KBM-7 (cell line): Measurements from ENCODE around the gene NXN.
"Not testable (repeated sequence)": the region's sequence is repeated elsewhere in the genome, so short reads cannot be mapped to it uniquely, and the experiment has no call there.

ENCODE experiments used
- DNase-seq: peaks from one replicate; pipeline ENCODE4 v3.0.0-alpha.2; 2015
- in situ Hi-C: fragments of 300-500 bp; cut with MboI; formaldehyde crosslinking; loops from 2 replicates; pipeline ENCODE4 v1.14.3; 2020; ENCODE audit warnings: low sequenced_read_pairs, low pct_unique_long_range_greater_than_20kb, mixed read lengths

NXN gene

DNA sequence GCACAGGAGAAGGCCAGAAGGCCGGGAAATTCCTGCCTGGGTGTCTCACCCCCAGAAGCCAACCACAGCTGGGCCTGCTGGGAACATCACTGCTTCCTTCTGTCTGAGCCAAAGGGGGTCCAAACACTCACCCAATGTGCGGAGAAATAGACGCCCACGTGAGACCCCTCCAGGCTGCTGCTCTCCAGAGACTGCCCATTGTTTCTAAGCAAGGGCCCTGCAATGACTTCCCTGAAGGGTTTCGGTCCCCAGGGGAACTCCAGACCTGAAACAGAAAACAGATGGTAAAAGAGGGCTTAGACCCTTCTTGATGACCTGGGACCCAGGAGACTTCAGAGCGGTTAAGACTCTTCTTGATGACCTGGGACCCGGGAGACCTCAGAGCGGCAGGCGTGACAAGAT is 156.1 kb downstream of the NXN start:
- in situ Hi-C loops = no loop called here
- DNase-seq = no peak

- DNase-seq = no peak
- in situ Hi-C loops = no loop called here
Observed at GRCh38 chr17:819251-819650, 160.3 kb downstream of the NXN start.

DNA sequence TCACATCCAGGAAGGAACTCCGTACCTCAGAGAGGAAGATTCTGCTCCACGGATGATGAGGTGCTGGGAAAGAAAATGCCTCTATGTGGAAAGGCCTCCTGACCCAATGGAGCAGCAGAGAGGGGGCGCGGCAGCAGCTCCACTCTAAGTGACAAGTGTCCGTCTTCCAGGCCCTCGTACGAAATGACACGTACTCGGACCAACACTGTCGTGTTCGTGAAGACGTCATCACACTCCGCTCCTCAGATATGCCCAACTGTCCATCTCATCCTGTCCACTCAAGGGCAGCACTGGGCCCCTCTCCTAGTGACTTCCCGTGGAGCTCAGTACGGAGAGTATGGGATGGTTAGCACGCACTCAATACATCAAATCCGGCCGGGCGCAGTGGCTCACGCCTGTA is 165.2 kb downstream of the NXN start:
- no peak for DNase-seq
- in situ Hi-C loops = no loop called here

GRCh38 chr17:812638-813204 is 166.9 kb downstream of the NXN start:
- in situ Hi-C loops = no loop called here
- DNase-seq = no peak

DNA sequence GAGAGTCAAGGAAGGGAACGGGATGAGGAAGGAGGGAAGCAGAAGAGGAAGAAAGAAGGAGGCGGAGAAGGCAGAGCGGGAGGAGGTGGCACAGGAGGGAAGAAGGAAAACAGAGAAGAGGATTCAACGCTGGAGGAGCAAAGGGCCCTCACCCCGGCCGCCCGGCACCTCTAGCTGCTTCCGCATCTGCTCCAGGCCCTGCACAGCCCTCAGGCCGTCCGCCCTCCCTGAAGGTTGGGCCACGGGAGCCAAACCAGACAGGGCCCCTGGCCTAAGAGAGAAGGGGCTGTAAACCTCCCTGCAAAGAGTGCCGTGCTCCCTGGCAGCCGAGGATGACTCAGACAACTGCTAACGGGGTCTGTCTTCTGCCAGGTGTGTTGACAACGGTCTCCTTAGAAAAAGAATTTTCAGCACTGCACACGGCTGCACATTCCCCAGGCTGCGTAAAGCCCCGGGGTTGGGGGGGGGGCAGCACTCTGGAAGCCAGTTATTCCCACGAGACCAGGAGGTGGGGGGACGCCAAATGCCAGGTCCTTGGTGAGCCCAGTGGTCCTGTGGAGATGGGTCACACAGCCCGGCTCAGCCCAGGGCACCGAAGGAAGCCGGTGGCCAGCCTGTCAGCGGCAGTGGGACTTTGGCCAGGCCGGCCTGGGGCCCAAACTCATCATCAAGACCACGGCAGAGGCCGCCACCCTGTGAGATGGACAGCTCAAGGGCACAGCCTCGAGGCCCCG is 168.4 kb downstream of the NXN start:
- in situ Hi-C loops = no loop called here
- DNase-seq = no peak

DNA sequence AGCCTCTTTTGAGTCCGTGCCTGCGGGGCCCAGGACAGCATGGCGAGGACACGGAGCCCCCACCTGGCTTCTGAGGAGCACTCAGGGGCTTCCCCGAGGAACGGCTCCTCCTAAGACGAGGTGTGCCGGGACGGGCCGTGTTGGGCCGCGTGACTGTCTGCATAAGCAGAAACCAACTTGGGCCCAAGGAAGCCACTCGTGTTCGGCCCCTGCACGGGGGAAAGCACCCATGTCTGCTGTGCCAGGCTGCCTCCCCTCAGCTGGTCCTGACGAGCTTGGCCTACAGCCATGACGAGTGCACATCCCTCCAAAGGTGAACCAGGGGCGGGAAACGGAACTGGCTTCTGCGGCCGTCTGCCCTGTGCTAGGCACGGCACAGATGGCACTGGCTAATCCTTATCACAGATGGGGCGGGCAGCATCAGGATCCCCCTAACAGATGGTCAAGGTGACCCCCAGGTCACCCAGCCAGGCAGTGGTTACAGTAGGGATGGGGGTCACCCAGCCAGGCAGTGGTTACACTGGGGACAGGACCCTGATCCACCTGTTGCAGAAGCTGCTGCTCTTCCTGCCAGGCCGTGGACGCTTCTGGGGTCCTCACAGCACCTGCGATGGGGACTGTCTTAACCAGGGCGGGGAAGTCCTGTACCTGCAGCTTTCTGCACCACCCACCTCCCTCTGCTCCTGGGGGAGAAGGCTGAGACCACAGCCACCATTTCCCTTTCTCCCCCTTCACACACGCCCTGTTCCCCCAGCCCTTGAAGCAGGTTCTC is 171.9 kb downstream of the NXN start:
- DNase-seq = no peak
- in situ Hi-C loops = no loop called here

GRCh38 chr17:806781-807522 is 172.6 kb downstream of the NXN start:
- in situ Hi-C loops = no loop called here
- DNase-seq = no peak

DNA sequence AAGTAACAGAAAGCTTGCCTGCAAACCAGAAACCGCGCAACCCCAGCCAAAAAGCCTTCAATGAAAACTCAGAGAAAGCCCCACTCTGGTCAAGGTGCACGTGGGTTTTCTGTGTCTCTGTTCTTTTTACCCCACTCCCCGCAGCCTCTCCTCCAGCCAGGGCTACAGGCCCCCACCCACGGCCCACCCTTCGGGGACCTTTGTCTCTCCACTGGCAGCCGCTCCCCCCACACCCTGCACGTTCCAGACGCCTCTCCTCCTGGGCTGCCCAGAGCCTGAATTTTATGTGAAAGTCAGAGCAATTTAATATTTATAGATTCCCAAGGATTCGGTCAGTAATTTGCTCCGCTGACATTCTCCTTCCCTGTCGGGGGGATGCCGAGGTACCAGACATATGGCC is 173.2 kb downstream of the NXN start:
- no peak for DNase-seq
- in situ Hi-C loops = no loop called here

DNA sequence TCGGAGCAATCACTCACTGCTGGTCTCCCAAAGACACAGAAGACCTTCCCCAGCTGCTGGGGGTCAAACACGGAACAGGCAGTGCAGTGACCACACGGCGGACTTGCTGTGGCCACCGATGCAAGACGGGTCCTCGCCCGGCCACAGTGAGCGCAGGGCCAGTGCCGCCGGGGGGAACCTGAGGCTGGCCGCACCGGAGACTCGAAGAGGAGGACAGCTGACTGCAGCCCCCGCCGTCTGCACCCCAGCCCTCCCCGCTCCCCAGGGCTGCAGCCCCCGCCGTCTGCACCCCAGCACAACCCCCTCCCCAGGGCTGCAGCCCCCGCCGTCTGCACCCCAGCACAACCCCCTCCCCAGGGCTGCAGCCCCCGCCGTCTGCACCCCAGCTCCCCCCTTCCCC is 173.7 kb downstream of the NXN start:
- DNase-seq, in situ Hi-C loops: not testable (repeated sequence)

DNA sequence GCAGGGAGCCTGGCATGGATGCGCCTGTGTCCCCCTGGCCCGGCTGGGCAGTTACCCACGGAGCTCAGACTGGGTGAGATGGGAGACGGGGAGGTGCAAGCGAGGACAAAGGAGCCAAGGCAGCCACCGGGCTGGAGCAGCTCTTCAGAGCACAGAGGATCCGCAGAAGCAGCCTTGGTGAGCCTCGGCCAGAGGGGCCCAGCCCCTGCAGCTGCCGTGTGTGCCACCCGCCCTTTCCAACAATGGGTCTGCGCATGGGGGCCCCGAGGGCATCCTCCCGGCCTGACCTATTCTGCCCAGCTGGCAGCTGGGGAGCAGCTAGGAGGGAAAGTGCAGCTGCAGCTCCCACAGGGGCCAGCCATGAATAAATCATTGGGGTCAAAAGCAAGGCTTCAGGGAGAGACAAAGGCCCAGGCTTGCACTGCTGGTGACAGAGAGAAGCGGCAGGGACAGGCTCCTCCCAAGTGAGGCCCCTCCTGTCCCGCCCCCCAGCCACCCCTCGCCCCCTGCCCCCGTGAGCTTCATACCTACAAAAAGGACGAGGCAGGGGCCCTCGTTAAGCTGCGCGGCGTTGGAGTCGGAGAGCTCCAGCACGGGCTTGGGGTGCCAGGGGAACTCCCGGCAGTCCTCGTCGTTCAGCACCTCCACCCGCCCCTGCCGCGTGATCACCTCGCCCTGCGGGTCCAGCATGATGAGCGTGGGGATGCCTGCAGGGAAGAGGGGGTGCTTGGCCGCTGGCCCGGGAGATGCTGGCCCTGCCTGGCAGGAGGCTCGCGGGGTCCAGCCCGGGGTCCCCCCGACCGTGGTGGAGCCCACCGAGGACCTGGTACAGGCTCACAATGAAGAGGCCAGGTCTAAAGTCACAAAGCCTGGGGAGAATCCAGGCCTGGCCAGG is 174.8 kb downstream of the NXN start:
- in situ Hi-C loops = no loop called here
- DNase-seq = no peak

GRCh38 chr17:802901-803881 is 176.4 kb downstream of the NXN start:
- no peak for DNase-seq
- in situ Hi-C loops = no loop called here

- no peak for DNase-seq
- in situ Hi-C loops = no loop called here
Observed at GRCh38 chr17:802481-802880, 177.1 kb downstream of the NXN start.

DNA sequence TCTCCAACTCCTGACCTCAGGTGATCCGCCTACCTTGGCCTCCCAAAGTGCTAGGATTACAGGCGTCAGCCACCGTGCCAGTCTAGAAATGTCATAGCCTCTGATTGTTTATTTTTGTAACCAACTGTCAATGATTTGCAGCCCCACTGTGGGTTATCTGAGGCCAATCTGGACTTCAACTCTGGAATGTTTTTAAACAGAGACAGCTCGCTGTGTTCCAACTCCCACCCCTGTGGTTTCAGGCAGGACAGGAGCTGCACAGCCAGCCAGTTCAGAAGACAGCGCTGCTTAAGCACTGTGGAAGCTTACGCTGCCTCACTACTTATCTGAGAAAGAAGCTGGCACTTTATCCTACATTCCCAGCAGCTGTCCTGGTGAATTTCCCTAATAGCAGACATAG is 177.9 kb downstream of the NXN start:
- no peak for DNase-seq
- in situ Hi-C loops = no loop called here

- no peak for DNase-seq
- in situ Hi-C loops = no loop called here
Observed at GRCh38 chr17:800446-801242, 178.9 kb downstream of the NXN start.

GRCh38 chr17:799261-799660 is 180.3 kb downstream of the NXN start:
- in situ Hi-C loops = no loop called here
- no peak for DNase-seq

GRCh38 chr17:798246-798645 is 181.3 kb downstream of the NXN start:
- DNase-seq = no peak
- in situ Hi-C loops = no loop called here

- in situ Hi-C loops = no loop called here
- DNase-seq = no peak
Observed at GRCh38 chr17:797236-797840, 182.2 kb downstream of the NXN start.
